ENCODE measurements around the gene EGLN1.
"Not testable (repeated sequence)": the region's sequence is repeated elsewhere in the genome, so short reads cannot be mapped to it uniquely, and the experiment has no call there.

Gene EGLN1

DNA sequence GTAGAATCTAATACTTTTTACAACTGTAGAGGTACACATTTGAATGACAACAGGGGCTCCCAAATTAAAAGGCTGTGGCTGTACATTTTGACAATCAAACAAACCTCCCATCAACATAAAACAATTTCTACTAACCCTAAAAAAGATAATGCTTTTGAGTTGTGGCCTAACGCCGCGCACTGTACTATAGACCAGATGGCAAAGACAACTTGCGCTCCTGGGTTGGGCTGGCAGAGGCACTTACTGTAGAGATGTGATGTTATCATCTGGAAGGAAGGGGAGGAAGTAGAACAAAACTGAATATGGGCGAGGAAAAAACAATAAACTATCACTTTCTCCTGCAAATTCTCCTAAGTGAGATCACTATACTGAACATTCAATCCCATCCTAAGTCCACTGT, 57.9 kb downstream of the EGLN1 start:
- no peak for DNase-seq (ENCODE audit: low read depth in 2 of 2, low spot score in 1 of 2)

DNA sequence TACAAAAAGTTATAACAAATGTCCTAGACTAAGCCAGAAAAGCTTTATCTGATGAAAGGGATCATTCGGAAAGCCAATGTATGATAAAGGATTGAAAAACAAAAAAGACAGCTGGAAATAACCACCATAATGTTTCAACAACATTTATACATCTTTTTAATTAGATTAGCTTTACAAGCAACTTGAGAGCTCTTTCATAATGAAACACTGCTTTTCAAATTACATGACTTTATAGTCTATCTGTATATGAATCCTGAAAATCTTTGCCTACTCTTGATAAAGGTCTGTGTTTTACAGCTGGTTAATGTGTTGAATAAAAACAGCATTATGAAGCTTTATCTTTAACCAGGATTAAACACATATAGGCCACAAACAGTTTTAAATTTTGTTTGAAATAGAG, 58.5 kb downstream of the EGLN1 start:
- DNase-seq (ENCODE audit: low read depth in 2 of 2, low spot score in 1 of 2): no peak

DNA sequence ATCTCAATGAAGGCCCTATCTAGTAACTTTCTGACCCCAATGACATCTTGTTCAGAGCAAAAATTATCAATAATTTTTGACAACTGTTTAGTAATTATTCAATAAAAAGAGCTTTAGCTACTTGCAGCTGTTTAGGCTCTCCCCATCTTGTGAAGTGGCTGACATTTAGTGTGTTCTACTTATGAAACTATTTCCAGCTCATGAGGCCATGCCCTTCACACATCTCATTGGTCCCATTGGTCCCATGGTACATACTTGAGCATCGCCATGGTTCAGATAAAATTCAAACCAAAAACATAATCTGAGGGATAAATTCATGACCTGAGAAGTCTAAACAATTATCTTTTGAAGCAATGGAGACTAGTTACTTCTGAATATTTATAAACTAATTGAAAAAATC, 59.8 kb downstream of the EGLN1 start:
- no peak for DNase-seq (ENCODE audit: low read depth in 2 of 2, low spot score in 1 of 2)

DNA sequence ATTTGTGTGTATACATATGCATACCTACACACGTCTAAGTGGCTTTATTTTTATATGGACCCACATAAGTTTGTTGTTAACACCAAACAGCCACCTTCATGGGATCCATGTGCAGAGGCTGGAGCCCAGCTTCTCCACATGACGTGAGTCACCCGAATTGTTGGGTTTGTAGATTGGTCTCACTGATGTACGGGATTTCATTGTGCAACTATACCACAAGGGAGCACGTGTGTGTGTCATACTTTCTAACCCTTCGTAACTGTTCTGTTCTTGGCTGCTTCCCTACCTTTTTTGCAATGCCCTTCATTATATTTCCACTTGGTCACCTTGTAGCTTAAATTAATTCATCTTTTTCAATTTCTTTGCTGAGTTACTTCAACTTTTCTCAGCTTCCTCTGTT, 63.0 kb downstream of the EGLN1 start:
- DNase-seq (ENCODE audit: low read depth in 2 of 2, low spot score in 1 of 2): no peak

DNA sequence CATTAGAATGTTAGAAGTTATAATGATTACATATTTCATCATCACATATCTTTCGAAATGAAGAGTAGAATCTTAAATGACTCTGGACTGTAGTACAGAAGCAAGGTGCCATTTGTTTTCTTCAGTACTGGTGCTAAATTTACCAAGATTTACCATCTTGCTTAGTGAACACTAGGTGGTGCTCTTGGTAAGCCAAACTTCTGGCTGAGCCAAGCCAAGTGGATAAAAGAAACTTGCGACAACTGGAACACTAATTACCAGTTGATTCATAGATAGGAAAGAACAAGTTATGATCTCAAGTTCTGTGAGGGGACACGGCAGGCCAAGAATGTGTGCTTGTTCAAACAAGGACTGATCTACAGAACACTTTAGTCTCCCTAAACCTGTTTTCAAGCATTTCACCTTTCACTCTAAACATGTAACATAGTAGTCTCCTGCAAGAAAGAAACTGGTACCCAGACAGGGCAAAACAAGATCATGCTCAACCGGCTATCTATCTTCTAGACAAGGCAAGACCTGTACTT, 64.2 kb downstream of the EGLN1 start:
- DNase-seq (ENCODE audit: low read depth in 2 of 2, low spot score in 1 of 2): no peak

DNA sequence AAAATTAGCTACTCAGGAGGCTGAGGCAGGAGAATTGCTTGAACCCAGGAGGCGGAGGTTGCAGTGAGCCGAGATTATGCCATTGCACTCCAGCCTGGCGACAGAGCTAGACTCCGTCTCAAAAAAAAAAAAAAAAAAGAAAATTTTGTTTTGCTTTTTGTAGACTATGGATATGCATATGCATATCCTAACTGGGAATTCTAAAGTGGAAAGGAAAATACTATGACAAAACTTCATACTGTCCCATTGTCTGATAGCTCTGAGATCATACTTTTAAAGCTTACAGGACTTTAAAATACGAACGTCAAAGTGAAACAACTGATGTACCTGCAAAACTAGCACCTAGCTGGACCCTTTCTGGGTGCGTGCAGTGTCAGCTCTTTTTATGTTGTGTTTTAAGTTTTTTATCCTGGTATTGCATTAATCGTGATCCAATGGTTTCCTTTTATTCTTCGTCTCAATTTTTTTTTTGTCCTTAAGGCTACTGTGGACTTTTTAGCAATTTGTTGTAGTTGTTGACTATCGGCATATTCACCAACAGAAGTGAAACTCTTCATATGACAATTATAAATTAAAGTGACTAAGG, 64.8 kb downstream of the EGLN1 start:
- no peak for DNase-seq (ENCODE audit: low read depth in 2 of 2, low spot score in 1 of 2)

DNA sequence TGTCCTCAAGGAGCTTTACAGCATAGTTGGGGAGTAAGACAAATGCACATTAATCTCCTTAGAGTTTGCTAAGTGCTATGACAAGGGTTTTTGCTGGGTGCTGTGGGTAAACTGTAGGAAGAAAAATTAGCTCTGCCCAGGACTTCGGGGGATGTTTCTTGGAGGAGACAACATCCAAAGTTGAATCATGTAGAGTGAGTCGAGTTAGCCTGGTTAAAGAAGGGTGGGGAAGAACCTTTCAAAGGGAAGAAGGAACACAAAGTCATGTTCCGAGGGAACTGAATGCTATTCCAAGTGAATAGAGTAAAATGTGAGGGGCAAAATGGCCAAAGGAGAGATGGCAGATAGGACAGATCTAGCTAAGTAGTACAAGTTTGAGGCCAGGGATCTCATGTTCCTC, 66.9 kb downstream of the EGLN1 start:
- DNase-seq (ENCODE audit: low read depth in 2 of 2, low spot score in 1 of 2): no peak

DNA sequence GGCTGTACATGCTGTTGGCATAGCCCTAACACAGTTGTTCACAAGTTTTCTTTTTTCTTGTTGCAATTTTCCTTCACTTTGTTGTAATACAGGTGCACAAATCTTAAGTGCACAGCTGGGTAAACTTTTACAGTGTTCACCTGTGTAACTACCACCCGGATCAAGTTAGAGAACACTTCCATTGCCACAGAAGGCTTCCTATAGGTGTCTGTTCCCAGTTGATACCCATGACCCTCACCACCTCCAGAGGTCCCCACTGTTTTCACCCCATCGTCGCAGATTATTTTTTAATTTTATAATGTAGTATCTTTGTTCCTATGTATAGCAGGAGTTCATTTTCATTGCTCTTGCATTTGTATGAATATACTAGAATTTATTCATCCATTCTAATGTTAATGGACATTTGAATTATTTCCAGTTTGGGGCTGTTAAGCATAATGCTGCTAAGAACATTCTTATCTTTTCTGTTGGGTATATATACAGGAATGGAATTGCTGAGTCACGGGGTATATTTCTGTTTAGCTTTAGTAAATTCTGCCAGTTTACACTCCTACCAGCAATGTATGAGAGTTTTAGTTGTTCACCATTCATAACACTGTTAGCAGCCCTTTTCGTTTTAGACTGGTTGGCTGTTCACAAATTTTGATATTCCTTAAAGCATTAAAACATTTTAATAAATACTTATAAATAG, 67.6 kb downstream of the EGLN1 start:
- no peak for DNase-seq (ENCODE audit: low read depth in 2 of 2, low spot score in 1 of 2)

DNA sequence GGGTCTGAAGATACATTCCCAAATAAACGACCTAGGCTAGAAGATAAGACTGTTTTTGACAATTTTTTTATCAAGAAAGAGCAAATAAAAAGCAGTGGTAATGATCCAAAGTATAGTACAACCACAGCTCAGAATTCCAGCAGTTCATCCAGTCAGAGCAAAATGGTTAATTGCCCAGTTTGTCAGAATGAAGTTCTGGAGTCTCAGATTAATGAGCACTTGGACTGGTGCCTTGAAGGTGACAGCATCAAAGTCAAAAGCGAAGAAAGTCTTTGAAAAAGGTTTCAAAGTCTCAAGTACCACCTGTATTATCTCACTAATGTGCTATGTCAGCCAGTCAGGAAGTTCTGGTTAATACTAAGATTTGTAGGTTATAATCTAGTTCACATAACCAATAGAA, 69.0 kb downstream of the EGLN1 start:
- DNase-seq (ENCODE audit: low read depth in 2 of 2, low spot score in 1 of 2): no peak

DNA sequence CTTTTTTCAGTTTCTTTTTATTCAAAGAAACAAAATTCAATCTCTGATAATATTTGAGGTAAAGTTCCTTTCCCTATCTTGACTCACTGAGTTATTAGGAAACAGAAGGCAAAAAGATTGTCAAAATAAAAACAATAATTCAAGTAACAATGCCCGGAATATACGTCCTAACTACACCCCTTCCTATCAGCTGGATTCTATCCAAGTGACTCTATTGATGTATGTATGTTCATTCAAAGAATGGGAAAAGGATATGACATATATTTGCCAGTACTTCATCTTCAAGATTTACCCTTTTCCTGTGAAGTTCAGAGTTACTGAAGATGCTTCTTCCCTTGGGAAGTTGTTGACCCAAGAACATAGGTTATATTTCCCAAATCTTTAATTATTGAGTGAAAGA, 70.3 kb downstream of the EGLN1 start:
- no peak for DNase-seq (ENCODE audit: low read depth in 2 of 2, low spot score in 1 of 2)

DNA sequence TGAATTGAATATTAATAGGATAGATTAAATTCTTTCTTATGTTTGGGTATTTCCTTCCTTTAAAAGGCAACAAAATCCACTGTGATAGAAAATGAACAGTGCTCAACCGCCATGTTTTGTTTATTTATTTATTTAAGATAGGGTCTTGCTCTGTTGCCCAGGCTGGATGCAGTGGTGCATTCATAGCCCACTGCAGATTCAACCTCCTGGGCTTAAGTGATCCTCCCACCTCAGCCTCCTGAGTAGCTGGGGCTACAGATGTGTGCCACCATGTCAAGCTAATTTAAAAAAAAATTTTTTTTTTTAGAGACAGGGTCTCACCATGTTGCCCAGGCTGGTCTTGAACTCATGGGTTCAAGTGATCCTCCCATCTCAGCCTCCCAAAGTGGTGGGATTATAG, 73.2 kb downstream of the EGLN1 start:
- not testable (repeated sequence) for DNase-seq (ENCODE audit: low read depth in 2 of 2, low spot score in 1 of 2)

DNA sequence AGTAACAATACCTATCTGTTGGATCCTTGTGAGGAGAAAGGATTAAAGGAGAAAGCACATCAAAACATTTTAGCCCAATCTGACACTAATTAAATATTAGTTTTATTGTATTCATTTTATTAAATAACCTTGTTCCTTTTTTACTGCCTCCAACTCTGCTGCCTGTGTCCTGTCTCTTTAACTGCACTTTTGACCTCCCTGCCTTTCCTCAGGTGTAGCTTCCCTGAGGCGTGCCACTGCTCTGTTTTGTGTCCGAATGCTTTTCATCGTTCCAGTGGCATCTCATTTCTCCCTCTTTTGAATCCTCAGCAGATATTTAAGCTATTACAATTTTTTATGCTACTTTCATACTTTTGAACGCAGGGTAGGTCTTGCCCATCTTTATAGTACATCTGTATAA, 73.6 kb downstream of the EGLN1 start:
- DNase-seq (ENCODE audit: low read depth in 2 of 2, low spot score in 1 of 2): no peak

DNA sequence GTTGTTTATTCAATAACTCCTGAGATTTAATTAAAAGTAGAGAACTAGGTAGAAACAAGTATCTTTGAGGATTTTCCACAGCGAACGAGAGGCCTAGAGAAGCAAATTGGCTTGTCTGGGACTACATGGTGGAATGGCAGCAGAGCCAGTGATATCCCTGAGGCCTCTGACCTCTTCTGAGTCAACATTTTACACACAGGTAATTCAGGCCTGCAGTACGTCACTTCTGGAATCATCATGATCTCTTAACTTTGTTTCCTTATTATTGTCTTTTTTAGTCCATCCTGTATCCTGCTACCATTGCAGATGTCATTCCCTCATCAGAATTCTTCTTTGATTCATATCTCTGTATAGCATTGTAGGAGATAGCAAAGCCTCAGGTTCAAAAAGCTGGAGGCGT, 74.1 kb downstream of the EGLN1 start:
- DNase-seq (ENCODE audit: low read depth in 2 of 2, low spot score in 1 of 2): no peak

DNA sequence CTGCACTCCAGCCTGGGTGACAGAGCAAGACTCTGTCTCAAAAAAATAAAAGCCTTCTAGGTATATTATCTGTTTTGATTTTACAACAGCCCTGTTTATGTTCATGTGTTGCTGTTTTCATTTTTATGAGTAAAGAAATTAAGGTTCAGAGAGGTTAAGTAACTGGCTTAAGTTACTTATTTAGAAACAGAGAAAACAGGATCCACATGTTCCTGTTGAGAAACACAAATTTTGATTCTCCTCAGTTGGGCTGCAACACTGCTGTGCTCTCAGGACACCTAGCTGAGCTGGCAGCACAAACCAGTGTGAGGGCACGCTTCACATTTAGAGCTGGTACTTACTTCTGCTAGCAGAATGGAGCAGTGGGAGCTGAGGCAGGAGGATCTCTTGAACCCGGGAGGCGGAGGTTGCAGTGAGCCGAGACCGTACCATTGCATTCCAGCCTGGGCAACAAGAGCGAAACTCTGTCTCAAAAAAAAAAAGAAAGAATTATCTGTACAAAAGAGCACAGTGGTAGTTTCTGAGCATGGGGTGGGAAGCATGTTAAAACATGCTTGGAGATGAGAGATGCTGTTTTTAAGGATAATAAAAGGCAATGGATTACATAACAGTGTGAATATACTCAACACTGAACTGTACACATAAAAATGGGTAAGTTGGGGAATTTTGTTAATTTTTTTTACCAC, 81.6 kb downstream of the EGLN1 start:
- no peak for DNase-seq (ENCODE audit: low read depth in 2 of 2, low spot score in 1 of 2)

DNA sequence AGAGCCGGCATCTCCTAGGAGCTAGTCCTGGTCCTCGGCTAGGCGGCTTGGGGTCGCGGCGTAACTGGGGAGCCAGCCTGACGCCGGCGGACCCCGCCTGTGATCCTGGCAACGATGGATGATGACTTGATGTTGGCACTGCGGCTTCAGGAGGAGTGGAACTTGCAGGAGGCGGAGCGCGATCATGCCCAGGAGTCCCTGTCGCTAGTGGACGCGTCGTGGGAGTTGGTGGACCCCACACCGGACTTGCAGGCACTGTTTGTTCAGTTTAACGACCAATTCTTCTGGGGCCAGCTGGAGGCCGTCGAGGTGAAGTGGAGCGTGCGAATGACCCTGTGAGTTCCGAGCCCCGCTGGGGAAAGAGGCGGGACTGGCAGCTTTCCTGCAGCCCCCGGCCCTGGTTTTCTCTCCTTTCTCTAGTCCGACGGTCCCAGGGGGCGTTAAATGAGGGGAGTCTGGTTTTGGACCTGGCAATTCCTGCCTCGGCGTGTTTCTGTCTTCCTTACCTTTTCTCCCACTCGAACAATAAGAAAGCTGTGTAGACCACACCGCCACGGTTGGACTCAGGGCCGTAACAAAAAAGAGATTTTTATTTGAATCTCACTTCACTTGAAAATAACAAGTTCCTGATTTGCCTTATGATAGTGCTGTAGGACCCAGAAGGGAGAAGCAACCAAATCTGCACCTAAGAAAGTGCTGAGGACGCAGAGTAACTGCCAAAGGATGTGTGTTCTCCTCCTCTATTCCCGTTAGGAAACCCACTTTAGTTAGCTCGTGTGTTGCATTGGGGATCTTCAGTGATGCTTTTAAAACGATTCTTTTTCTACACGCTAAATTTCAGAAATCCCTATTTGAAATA, 83.6 kb downstream of the EGLN1 start, which contains the start of gene SPRTN:
Gene SPRTN (plus strand): TSS at position 24 of the 859 bp plus-strand sequence. CDS start 91 bp downstream, at position 115.
- DNase-seq (ENCODE audit: low read depth in 2 of 2, low spot score in 1 of 2): no peak

DNA sequence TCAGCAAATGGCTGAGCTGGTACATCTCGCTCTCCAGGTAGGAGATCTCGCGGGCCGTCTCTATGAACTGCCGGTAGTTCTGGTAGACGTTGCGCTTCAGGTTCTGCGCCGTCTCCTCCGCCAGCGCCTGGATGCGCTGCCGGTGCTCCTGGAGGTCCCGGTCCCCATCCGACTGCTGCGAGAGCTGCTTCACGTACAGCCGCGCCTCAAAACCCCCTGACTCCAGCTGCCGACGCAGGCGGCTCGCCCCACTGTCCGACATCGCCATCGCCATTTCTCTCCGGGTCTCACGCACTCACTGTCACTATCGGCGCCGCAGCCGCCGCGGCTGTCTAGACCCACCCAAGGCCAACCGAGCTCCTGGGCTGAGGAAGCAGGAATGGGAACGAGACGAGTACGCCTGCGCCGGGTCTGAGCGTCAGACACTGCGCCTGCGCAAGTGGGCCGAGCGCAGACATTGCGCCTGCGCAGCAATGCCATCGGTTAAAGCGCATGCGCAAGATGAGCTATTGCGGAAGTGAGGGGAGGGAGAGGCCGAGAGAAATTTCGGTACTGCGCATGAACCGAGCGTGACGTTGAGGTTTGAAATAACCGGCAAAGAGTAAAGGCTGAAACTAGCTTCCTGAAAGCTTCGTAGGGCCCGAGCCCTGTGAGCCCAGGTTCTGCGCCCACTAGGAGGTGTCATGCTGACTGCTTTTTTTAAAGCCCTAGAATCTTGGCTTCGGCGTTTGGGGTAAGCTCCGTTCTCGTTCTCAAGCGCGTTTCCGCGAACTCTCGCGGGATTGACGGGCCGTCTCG, 84.4 kb downstream of the EGLN1 start, which contains the start of gene EXOC8:
Gene EXOC8 (minus strand): TSS at position 381 of the 798 bp plus-strand sequence. CDS start 107 bp downstream, at position 274.
- DNase-seq (ENCODE audit: low read depth in 2 of 2, low spot score in 1 of 2): peak; percentile 88 to 97

DNA sequence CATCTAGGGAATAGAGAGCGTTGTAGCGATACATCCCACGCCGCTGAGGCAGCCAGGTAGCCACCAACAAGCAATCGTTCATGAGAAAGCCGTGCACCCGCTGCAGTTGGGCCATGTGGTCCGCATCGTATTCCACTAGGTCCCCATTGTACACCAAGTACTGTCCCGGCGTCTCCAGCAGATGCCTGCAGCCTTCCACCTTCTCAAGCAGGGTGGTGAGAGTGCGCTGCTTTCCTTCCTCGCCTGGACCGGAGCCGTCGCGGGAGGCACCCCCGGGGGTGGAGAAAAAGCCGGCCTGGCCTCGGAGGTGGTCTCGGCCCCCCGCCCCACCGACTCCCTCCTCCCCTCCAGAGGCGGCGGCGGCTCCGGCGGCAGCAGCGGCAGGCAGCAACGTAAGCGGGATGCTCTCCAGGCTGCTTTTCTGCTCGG, 85.0 kb downstream of the EGLN1 start:
- no peak for DNase-seq (ENCODE audit: low read depth in 2 of 2, low spot score in 1 of 2)

DNA sequence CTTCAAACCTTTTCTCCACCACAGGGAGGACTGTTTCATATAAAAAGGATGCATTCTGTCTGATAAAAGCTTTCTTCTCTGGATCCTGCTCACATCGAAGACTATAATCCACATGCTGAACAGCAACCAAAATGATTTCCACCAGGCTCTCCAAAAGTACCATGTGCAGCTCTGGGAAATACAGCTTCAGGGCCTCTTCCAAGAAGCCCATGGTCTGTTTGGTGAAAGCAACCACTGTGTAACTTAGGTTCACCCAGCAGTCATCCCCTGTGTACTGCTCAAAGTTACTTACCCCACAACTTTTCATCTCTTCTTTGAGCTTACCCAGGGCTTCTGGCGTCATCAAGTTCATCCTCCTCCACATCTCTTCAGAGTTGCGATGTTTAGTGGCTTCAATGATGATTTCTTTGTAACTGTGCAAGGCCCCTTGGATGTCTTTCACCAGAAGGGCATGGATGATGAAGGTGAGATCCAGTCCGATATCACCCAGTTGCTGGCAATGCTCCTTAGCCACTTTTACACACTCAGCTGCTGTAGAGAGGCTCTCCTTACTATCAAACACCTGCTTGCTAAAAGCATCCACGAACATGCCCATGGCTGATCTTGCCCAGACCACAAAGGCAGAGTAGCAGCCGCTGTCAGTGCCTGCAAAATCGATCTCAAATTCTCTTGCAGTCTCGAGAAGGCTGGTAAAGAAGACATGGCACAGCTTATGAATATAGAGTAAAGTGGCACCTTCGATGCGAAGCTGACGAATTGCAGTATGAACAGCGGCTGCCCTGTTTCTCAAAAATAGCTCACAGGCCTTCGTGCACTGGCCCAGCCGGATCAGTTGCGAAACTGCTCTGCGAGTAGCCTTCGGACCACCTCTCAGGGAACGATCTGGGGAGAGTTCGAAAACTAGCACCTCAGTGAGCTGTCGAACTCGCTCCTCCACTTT, 86.2 kb downstream of the EGLN1 start:
- no peak for DNase-seq (ENCODE audit: low read depth in 2 of 2, low spot score in 1 of 2)

DNA sequence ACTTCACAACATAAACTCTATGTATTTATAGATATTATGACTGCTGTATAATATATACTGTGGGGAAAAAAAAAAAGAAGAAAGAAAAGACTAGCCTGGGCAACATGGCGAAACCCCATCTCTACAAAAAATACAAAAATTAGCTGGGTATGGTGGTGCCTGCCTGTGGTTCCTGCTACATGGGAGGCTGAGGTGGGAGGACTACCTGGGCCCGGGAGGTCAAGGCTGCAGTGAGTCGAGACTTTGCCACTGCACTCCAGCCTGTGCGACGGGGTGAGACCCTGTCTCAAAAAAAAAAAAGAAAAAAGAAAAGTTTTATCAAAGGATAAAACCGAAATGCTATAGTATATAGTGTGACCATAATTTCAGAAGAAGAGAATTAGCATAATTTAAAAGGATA, 87.1 kb downstream of the EGLN1 start:
- DNase-seq (ENCODE audit: low read depth in 2 of 2, low spot score in 1 of 2): no peak
